Measurements from ENCODE around the gene KNCN. TPM values are rescaled to one million over a fixed set of nuclear protein-coding genes. Genes with fewer than 3 reads are reported as not detected.
A peak's percentile ranks its signal among the peaks of the same experiment; 100 is the strongest.

KNCN gene
- total RNA-seq (not detected), polyA plus RNA-seq (not detected)
- long read RNA-seq, donor 1 = 0 reads
- long read RNA-seq, donor 2 = 0 reads

GRCh38 chr1:46551597-46552095 lies at the start of gene KNCN:
TSS of gene KNCN (minus strand) at chr1:46551647. CDS start at chr1:46551215, 432 bp downstream.
- Histone ChIP-seq H3K36me3 (ENCODE audit: insufficient read depth in 1 of 2, low read depth in 1 of 2) (no peaks in the 10 kb centered on the region), H3K4me3 (no peak within 1 kb of the TSS), H3K27ac (no peak within 1 kb of the TSS), H3K9me3 (no peaks in the 10 kb centered on the region), H3K27me3 (ENCODE audit: insufficient read depth in 3 of 3, low read length in 2 of 3) (peaks cover 0 to 4% (median 4%) of the 10 kb centered on the region in 3 donors), H3K4me1 (no peaks in the 10 kb centered on the region)
- DNase-seq = no peak
- intact Hi-C loops (cut with DNase I) = no loop called here
- no peak for ATAC-seq
- WGBS, 3 donors = 73 to 81% (median 73%) methylated on average over 6 of the region's 6 CpGs
- no peak for TF ChIP-seq CTCF (IDR thresholded peaks at IDR 0.05)

GRCh38 chr1:46599059-46599970 lies 47.9 kb upstream of the KNCN start:
- Histone ChIP-seq H3K4me1 (peaks cover 28% of the 10 kb centered on the region), H3K36me3 (ENCODE audit: insufficient read depth in 1 of 2, low read depth in 1 of 2) (no peaks in the 10 kb centered on the region), H3K27me3 (ENCODE audit: insufficient read depth in 3 of 3, low read length in 2 of 3) (no peaks in the 10 kb centered on the region), H3K4me3 (no peak overlapping the region), H3K27ac (peak overlapping the region; percentile 43), H3K9me3 (no peaks in the 10 kb centered on the region)
- WGBS, 3 donors = 41 to 55% (median 44%) methylated on average over 9 of the region's 9 CpGs
- intact Hi-C loops (cut with DNase I) = no loop called here
- TF ChIP-seq CTCF (IDR thresholded peaks at IDR 0.05) = no peak
- no peak for DNase-seq
- ATAC-seq = peak; percentile 56 to 65 (median 58)

- no peaks in the 10 kb centered on the region for H3K9me3 ChIP-seq
- no peak overlapping the region for H3K4me3 ChIP-seq
- intact Hi-C loops (cut with DNase I) = no loop called here
- H3K27me3 ChIP-seq (ENCODE audit: insufficient read depth in 3 of 3, low read length in 2 of 3) = no peaks in the 10 kb centered on the region
- peaks cover 2 to 24% of the 10 kb centered on the region in 2 donors for H3K36me3 ChIP-seq (ENCODE audit: insufficient read depth in 1 of 2, low read depth in 1 of 2)
- WGBS, 3 donors = 77 to 88% (median 80%) methylated on average over 3 of the region's 3 CpGs
- no peak for TF ChIP-seq CTCF (IDR thresholded peaks at IDR 0.05)
- ATAC-seq (no peak), DNase-seq (no peak)
- H3K27ac ChIP-seq = no peak overlapping the region
- H3K4me1 ChIP-seq = peaks cover 18% of the 10 kb centered on the region
These were observed 45.4 kb upstream of the KNCN start for GRCh38 chr1:46596846-46597245.

DNA sequence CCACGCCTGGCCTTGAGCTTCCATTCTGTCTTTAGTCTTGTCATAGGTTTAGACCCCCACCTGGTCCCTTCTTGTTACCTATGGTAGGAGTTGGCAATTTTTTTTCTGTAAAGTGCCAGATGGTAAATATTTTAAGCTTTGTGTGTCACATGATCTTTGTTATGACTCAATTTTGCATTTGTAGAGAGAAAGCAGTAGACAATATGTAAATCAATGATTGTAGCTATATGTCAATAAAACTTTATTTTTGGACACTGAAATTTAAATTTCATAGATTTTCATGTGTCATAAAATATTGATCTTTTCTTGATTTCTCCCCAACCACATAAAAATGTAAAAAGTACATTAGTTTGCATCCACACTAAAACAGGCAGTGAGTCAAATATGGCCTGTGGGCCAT lies 44.6 kb upstream of the KNCN start:
- no peak for TF ChIP-seq CTCF (IDR thresholded peaks at IDR 0.05)
- H3K4me1 ChIP-seq = peaks cover 18% of the 10 kb centered on the region
- no peak for DNase-seq
- no peaks in the 10 kb centered on the region for H3K27me3 ChIP-seq (ENCODE audit: insufficient read depth in 3 of 3, low read length in 2 of 3)
- WGBS, 3 donors = 91 to 100% (median 100%) methylated on average over 1 of the region's 1 CpG
- peaks cover 4 to 32% of the 10 kb centered on the region in 2 donors for H3K36me3 ChIP-seq (ENCODE audit: insufficient read depth in 1 of 2, low read depth in 1 of 2)
- H3K4me3 ChIP-seq = no peak overlapping the region
- no peak overlapping the region for H3K27ac ChIP-seq
- intact Hi-C loops (cut with DNase I) = no loop called here
- no peak for ATAC-seq
- no peaks in the 10 kb centered on the region for H3K9me3 ChIP-seq

Data from psoas muscle (tissue), 8 donors.